Neural cell (in vitro differentiated cells): ENCODE measurements around the gene MYL12A. TPM values are rescaled to one million over a fixed set of nuclear protein-coding genes. Genes with fewer than 3 reads are reported as not detected.

Experiments used
- H2AFZ ChIP-seq: fragments of 200-600, 300-800 bp; sonication (generic), shearing (Covaris generic); 2 replicates; pipeline ENCODE4 v1.6.0; 2014; ENCODE audit warnings: low read depth, mild to moderate bottlenecking, antibody characterized with exemption, low read length, moderate library complexity
- H3F3A ChIP-seq: fragments of 200-600 bp; shearing (Covaris generic); 2 replicates; pipeline ENCODE4 v1.6.1; 2016; ENCODE audit warnings: mild to moderate bottlenecking, moderate library complexity, mixed read lengths, antibody characterized with exemption, low read length; ENCODE audit not compliant: insufficient read depth, poor library complexity, severe bottlenecking
- H3K27ac ChIP-seq: fragments of 200-600, 300-800 bp; sonication (generic), shearing (Covaris generic); 2 replicates; pipeline ENCODE4 v1.5.1; 2014; ENCODE audit warnings: mild to moderate bottlenecking, low read length, moderate library complexity
- H3K27me3 ChIP-seq: fragments of 300-800, 200-600 bp; sonication (generic), shearing (Covaris generic); 2 replicates; pipeline ENCODE4 v1.6.0; 2014; ENCODE audit warnings: mild to moderate bottlenecking, low read depth, low read length, moderate library complexity; ENCODE audit not compliant: insufficient read depth
- H3K36me3 ChIP-seq: fragments of 300-800, 200-600 bp; sonication (generic), shearing (Covaris generic); 2 replicates; pipeline ENCODE4 v1.5.1; 2014; ENCODE audit warnings: mild to moderate bottlenecking, antibody characterized with exemption, low read length, moderate library complexity; ENCODE audit not compliant: insufficient read depth
- H3K4me2 ChIP-seq: fragments of 300-800, 200-600 bp; sonication (generic), shearing (Covaris generic); 2 replicates; pipeline ENCODE4 v1.6.0; 2014; ENCODE audit warnings: mild to moderate bottlenecking, low read length
- H3K4me3 ChIP-seq: fragments of 300-800, 200-600 bp; sonication (generic), shearing (Covaris generic); 2 replicates; pipeline ENCODE4 v1.5.1; 2014; ENCODE audit warnings: mild to moderate bottlenecking, low read length, moderate library complexity
- H3K79me2 ChIP-seq: fragments of 200-600 bp; shearing (Covaris generic); replicated peaks from 2 replicates; pipeline ENCODE4 v1.6.0; 2014; ENCODE audit warnings: mild to moderate bottlenecking, low read length, moderate library complexity; ENCODE audit not compliant: insufficient read depth
- H3K9ac ChIP-seq: fragments of 300-800, 200-600 bp; sonication (generic), shearing (Covaris generic); 2 replicates; pipeline ENCODE4 v1.6.1; 2016; ENCODE audit warnings: mild to moderate bottlenecking, low read length, mixed read lengths
- H3K9me2 ChIP-seq: fragments of 200-600 bp; shearing (Covaris generic); 2 replicates; pipeline ENCODE4 v1.6.1; 2016; ENCODE audit warnings: mild to moderate bottlenecking, low read length, mixed read lengths; ENCODE audit not compliant: insufficient read depth
- H3K9me3 ChIP-seq: fragments of 200-600, 300-800 bp; sonication (generic), shearing (Covaris generic); 2 replicates; pipeline ENCODE4 v1.6.1; 2016; ENCODE audit warnings: mild to moderate bottlenecking, mixed run types, low read length, moderate library complexity, mixed read lengths
- H4K20me1 ChIP-seq: fragments of 200-600 bp; shearing (Covaris generic); 2 replicates; pipeline ENCODE4 v1.6.1; 2016; ENCODE audit warnings: mild to moderate bottlenecking, mixed run types; ENCODE audit not compliant: insufficient read depth
- EP300 ChIP-seq: fragments of 450-650 bp; conservative IDR thresholded peaks from 2 replicates; pipeline ENCODE4 v1.6.1; 2014; ENCODE audit warnings: antibody characterized with exemption, mild to moderate bottlenecking, moderate library complexity; ENCODE audit not compliant: poor library complexity, severe bottlenecking
- EZH2 ChIP-seq: fragments of 200-600, 300-800 bp; shearing (Covaris generic), sonication (generic); IDR thresholded peaks from 2 replicates; pipeline ENCODE4 v1.6.1; 2014; ENCODE audit warnings: antibody characterized with exemption, low read length, borderline replicate concordance, mild to moderate bottlenecking; ENCODE audit not compliant: insufficient read depth, poor library complexity, severe bottlenecking
- MXI1 ChIP-seq: fragments of 450-650 bp; conservative IDR thresholded peaks from 2 replicates; pipeline ENCODE4 v1.6.1; 2014; ENCODE audit warnings: antibody characterized with exemption, mild to moderate bottlenecking; ENCODE audit not compliant: poor library complexity, severe bottlenecking
- POLR2AphosphoS5 ChIP-seq: IDR thresholded peaks from 2 replicates; pipeline ENCODE4 v1.6.1; 2012
- RAD21 ChIP-seq: fragments of 450-650 bp; conservative IDR thresholded peaks from 2 replicates; pipeline ENCODE4 v1.6.1; 2014; ENCODE audit warnings: antibody characterized with exemption, mild to moderate bottlenecking, moderate library complexity
- SMC3 ChIP-seq: fragments of 450-650 bp; conservative IDR thresholded peaks from 2 replicates; pipeline ENCODE4 v1.6.1; 2014; ENCODE audit warnings: antibody characterized with exemption, mild to moderate bottlenecking, moderate library complexity; ENCODE audit not compliant: poor library complexity
- TAF1 ChIP-seq: IDR thresholded peaks from 2 replicates; pipeline ENCODE4 v1.6.1; 2012; ENCODE audit warnings: low read depth
- polyA plus RNA-seq: library from polyadenylated mRNA; depleted of rRNA; stranded (reverse); fragments of >200 nt; gene quantifications from 2 replicates; pipeline ENCODE4 v1.2.3, GENCODE V29; 2014
- TF ChIP-seq, protein P1 (sequence below): IDR thresholded peaks from 2 replicates; pipeline ENCODE4 v1.6.1; 2012; ENCODE audit warnings: borderline replicate concordance
- TF ChIP-seq, protein P2 (sequence below): fragments of 450-650 bp; IDR thresholded peaks from 2 replicates; pipeline ENCODE4 v1.5.1; 2014; ENCODE audit warnings: antibody characterized with exemption, mild to moderate bottlenecking, moderate library complexity; ENCODE audit not compliant: poor library complexity, severe bottlenecking

MYL12A gene
- polyA plus RNA-seq, 1 donor from 2014 or later, result 62.7 TPM

DNA sequence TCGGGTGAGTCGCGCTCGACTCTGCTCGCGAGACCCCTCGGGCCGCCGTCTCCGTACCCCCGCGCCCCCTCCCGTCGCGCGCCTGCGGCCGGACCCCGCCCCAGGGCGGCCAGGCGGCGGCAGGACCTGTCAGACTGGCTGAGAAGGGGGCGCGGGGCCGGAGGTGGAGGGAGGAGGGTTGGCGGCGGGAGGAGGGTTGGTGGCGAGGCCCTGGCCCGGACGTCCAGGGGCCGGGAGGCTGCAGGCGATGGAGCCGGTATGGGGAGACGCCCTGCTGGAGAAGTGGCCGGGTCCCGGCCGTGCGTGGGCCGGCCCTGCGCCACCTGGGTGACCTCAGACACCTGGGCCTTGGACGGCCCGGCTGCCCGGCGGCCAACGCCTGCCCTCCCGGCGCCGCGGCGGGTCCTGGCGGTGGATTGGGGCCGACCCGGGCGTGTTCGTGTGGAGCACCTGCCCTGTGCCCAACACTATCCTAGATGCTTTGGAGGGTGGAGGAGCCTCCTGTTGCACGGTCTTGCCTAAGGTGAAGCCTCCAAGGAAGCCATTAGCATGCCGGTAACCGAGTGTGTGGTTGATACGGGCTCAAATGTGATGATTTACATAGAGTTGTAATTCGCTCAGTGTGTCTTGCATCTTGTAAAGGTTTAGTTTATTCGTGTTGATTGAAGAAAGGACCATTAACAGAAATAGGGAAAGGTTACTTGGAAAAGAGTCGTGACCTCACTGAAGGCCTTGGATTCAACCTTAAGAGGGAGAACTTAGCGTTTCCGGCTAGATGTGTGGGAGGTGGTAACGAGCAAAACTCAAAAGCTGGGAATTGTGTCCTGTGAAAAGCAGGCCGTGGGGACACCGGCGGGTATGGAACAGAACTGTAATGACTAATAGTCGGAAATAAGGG is 14.9 kb downstream of the MYL12A start:
- TF ChIP-seq, protein P1, sequence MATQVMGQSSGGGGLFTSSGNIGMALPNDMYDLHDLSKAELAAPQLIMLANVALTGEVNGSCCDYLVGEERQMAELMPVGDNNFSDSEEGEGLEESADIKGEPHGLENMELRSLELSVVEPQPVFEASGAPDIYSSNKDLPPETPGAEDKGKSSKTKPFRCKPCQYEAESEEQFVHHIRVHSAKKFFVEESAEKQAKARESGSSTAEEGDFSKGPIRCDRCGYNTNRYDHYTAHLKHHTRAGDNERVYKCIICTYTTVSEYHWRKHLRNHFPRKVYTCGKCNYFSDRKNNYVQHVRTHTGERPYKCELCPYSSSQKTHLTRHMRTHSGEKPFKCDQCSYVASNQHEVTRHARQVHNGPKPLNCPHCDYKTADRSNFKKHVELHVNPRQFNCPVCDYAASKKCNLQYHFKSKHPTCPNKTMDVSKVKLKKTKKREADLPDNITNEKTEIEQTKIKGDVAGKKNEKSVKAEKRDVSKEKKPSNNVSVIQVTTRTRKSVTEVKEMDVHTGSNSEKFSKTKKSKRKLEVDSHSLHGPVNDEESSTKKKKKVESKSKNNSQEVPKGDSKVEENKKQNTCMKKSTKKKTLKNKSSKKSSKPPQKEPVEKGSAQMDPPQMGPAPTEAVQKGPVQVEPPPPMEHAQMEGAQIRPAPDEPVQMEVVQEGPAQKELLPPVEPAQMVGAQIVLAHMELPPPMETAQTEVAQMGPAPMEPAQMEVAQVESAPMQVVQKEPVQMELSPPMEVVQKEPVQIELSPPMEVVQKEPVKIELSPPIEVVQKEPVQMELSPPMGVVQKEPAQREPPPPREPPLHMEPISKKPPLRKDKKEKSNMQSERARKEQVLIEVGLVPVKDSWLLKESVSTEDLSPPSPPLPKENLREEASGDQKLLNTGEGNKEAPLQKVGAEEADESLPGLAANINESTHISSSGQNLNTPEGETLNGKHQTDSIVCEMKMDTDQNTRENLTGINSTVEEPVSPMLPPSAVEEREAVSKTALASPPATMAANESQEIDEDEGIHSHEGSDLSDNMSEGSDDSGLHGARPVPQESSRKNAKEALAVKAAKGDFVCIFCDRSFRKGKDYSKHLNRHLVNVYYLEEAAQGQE, result no peak
- TF ChIP-seq SMC3 (no peak), EP300 (no peak), TAF1 (no peak), EZH2 (no peak), MXI1 (peak; percentile 21)
- TF ChIP-seq, protein P2, sequence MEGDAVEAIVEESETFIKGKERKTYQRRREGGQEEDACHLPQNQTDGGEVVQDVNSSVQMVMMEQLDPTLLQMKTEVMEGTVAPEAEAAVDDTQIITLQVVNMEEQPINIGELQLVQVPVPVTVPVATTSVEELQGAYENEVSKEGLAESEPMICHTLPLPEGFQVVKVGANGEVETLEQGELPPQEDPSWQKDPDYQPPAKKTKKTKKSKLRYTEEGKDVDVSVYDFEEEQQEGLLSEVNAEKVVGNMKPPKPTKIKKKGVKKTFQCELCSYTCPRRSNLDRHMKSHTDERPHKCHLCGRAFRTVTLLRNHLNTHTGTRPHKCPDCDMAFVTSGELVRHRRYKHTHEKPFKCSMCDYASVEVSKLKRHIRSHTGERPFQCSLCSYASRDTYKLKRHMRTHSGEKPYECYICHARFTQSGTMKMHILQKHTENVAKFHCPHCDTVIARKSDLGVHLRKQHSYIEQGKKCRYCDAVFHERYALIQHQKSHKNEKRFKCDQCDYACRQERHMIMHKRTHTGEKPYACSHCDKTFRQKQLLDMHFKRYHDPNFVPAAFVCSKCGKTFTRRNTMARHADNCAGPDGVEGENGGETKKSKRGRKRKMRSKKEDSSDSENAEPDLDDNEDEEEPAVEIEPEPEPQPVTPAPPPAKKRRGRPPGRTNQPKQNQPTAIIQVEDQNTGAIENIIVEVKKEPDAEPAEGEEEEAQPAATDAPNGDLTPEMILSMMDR, result no peak
- Histone ChIP-seq H3K27ac (peak overlapping the region; percentile 81), H3K79me2 (peaks cover 51% of the 10 kb centered on the region), H3K27me3 (no peaks in the 10 kb centered on the region), H4K20me1 (peaks cover 4% of the 10 kb centered on the region), H3K36me3 (no peaks in the 10 kb centered on the region), H3K9ac (peak overlapping the region; percentile 91), H3K4me2 (peak overlapping the region; percentile 86), H3F3A (no peaks in the 10 kb centered on the region), H3K9me3 (no peaks in the 10 kb centered on the region), H2AFZ (peak overlapping the region; percentile 98), H3K4me3 (peak overlapping the region; percentile 93), H3K9me2 (no peaks in the 10 kb centered on the region)

DNA sequence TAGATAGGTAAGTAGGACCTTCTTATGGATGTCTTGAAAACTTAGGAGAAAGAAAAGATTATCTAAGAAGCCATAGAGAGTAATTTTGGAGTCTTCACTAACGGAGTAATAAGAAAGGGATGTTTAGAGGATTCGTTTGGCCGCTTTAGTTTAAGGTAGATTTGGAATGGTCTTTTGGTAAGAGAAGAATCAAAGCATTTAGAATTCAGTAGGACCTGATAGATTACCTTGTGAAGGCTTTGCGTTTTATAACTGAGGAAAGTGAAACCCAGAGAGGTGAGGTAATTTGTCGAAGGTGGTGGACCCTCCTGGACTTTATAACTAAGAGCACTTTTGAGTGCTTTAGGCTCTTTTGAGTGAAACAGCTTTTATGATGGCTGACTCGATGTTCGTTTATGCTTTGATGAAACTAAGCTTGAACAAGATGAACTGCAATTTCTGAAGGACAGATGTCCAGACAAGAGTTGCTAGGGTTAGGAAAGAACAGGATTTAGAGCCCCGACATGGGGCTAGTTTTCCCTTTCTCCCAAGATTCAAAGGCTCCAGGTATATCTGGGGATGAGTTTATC is 15.6 kb downstream of the MYL12A start:
- peaks cover 58% of the 10 kb centered on the region for H3K79me2 ChIP-seq
- H3K9me3 ChIP-seq, result no peaks in the 10 kb centered on the region
- H4K20me1 ChIP-seq, result peaks cover 4% of the 10 kb centered on the region
- no peaks in the 10 kb centered on the region for H3K9me2 ChIP-seq
- H3K4me2 ChIP-seq, result peak overlapping the region; percentile 86
- H3K36me3 ChIP-seq, result no peaks in the 10 kb centered on the region
- no peaks in the 10 kb centered on the region for H3F3A ChIP-seq
- TF ChIP-seq RAD21, result no peak
- no peak for TF ChIP-seq EP300
- TF ChIP-seq SMC3, result no peak
- no peak for TF ChIP-seq MXI1
- no peak for TF ChIP-seq EZH2
- TF ChIP-seq, protein P2, result no peak
- TF ChIP-seq, protein P1, result no peak
- no peak for TF ChIP-seq POLR2AphosphoS5
- TF ChIP-seq TAF1, result no peak
- peak overlapping the region; percentile 81 for H3K27ac ChIP-seq
- peak overlapping the region; percentile 91 for H3K9ac ChIP-seq
- H3K27me3 ChIP-seq, result no peaks in the 10 kb centered on the region
- H3K4me3 ChIP-seq, result peak overlapping the region; percentile 93
- H2AFZ ChIP-seq, result no peak overlapping the region
